Fibroblast of peridontal ligament (primary cell): ENCODE data around the gene PTMS.

Experiments
- DNase-seq: peaks from one replicate; pipeline ENCODE4 v3.0.0-alpha.2; 2010; ENCODE audit errors: extremely low read depth

PTMS gene

DNA sequence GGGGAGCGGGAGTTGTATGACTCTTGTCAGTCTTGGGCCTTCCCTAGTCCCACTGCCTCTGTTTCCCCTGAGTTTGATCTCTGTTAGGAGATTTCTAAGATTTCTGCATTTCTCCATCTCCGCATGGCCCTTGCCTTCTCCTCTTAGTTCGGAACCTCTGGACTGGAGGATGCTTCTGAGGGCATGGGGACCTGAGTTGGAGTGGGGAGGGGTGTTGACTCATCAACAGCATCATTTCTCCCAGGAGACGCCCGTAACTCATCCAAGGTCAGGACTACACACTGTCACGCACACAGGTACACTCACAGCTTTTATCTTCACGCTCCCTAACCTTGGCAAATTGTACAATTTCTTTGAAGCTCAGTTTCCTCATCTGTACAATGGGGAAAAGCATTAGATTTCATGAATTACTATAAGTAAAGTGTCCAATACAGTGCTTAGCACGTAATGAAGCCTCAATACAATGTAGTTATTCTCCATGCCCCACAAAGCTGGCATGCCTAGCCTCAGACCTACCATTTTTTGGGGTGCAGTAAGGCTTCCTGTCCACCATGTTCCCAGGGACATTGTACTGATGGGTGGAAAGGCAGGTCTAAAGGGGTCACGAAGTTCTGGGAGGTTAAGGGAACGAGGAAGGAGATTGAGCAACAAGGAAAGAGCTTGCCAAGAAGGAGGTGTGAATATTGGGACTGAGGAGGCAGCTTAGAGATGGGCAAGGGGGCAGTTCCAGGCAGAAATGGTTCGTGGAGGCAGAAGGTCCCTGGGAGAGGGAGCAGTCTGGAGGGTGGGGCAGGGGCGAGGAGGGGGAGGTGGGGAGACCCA lies 5.6 kb downstream of the PTMS start:
- DNase-seq = no peak

DNA sequence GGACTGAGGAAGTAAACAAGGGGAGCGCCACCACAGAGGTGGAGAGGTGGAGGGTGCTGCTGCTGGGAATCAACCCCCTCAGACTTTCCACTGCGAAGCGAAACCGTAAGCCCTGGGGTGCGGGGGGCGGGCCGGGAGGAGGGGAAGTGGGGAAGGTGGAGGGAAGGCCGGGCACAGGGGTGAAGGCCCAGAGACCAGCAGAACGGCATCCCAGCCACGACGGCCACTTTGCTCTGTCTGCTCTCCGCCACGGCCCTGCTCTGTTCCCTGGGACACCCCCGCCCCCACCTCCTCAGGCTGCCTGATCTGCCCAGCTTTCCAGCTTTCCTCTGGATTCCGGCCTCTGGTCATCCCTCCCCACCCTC lies 6.2 kb downstream of the PTMS start, which contains the start of gene LAG3:
LAG3 (plus strand) TSS at position 190 of the 365 bp plus-strand sequence. CDS start 333 bp downstream, outside the sequence.
- no peak for DNase-seq

DNA sequence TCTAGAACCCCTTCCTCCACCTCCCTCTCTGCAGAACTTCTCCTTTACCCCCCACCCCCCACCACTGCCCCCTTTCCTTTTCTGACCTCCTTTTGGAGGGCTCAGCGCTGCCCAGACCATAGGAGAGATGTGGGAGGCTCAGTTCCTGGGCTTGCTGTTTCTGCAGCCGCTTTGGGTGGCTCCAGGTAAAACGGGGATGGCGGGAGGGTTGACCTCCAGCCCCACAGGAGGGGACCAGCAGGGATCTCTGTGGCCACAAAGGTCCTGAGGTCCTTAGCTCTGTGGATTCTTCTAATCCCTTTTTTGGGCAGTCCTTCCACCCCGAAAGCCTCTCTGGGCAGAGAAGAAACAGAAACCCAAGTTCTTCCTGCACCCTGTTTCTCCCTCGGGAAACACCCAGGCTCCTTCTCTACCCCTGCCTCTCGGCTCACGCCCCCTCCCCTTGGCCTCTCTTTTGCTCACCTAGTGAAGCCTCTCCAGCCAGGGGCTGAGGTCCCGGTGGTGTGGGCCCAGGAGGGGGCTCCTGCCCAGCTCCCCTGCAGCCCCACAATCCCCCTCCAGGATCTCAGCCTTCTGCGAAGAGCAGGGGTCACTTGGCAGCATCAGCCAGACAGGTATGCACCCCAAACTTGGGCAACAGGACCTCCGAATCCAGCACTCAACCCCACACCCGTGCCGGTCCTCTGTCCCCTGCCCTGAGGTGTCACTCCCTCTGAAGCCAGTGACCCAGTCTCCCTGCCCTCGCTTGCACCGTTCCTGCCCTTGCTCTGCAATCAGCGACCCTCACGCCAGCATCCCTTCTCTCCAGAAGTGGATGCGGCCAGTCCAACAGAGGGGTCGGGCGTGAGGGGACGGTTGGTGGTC lies 6.8 kb downstream of the PTMS start:
- no peak for DNase-seq

DNA sequence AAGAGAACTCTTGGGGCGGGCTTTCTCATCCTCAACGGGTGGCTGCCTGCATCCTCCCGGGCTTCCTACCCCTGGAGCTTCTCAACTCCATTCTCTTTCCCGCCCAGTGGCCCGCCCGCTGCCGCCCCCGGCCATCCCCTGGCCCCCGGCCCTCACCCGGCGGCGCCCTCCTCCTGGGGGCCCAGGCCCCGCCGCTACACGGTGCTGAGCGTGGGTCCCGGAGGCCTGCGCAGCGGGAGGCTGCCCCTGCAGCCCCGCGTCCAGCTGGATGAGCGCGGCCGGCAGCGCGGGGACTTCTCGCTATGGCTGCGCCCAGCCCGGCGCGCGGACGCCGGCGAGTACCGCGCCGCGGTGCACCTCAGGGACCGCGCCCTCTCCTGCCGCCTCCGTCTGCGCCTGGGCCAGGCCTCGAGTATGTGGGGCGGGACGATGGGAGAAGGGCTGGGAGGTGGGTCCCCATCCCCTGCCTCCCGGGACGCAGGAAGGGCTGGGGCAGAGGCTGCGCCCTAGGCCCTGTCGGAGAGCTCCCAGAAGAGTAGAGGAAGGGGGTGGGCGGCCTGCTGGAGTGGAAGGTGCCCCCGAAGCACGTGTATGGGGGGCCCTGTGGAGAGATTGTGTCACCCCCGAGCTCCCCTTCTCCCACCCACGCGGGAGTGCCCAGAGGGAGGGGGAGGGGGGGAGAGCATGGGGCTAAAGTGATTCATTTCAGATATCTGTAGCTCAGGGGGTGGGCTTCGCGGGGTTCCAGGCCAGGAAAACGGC lies 7.6 kb downstream of the PTMS start:
- no peak for DNase-seq

DNA sequence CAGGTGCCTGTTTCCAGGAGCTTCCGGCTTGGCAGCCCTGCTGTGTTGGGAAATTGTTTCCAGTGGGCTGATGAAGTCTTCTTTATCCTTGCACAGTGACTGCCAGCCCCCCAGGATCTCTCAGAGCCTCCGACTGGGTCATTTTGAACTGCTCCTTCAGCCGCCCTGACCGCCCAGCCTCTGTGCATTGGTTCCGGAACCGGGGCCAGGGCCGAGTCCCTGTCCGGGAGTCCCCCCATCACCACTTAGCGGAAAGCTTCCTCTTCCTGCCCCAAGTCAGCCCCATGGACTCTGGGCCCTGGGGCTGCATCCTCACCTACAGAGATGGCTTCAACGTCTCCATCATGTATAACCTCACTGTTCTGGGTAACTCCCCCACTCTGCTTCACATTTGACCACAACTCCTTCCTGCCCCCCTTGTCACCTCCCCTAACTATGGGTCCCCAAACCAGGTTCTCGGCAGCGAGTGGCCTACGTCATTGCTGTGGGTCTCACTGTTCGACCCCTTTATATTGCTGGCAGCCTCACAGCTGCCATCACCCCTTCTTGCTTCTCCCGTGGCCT lies 8.4 kb downstream of the PTMS start:
- DNase-seq = no peak

DNA sequence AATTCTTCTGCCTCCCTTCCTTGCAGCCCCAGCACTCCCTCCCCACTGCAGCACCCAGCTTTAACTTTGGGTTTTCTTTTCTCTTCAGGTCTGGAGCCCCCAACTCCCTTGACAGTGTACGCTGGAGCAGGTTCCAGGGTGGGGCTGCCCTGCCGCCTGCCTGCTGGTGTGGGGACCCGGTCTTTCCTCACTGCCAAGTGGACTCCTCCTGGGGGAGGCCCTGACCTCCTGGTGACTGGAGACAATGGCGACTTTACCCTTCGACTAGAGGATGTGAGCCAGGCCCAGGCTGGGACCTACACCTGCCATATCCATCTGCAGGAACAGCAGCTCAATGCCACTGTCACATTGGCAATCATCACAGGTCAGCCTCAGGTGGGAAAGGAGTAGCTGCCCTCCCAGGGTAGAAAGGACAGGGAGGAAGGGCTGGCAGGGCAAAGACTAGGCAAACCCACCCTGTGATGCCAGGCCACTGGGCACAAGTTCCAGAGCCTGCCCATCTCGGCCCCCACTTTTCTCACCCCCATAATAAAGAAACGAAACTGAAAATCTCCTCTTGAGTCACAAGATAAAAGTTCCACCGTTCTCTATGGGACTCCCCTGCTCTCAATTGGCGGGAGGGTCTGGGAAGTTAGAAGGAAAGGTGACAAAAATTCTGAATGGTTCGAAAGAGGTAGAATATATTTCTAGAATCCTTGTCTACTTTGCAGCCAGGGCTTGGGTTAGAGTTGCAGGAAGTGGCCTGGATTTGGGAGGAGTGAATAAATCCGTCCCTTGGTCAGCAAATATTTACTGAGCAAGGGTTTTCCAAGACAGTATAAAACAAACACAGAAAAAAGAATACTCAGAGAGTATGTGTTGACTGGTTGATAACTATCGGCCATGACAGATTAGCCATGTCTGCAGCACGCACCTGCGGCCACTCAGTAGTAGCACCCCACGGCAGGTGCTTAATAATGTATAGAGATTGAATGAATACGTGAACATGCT lies 9.3 kb downstream of the PTMS start:
- DNase-seq = no peak

DNA sequence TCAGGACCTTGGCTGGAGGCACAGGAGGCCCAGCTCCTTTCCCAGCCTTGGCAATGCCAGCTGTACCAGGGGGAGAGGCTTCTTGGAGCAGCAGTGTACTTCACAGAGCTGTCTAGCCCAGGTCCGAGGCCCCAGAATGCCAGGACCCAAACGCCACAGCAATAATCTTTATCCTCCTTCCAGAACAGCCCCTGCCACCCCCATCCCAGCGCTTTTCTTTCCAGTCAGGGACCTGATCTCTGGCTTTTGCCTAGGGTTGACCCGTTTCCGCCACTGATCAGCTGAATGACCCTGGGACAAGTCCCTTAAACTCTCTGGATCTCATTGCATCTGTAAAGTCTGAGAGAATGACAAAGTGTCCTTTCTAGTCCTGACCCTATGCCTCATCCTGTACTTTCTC lies 11.2 kb downstream of the PTMS start:
- DNase-seq = no peak

DNA sequence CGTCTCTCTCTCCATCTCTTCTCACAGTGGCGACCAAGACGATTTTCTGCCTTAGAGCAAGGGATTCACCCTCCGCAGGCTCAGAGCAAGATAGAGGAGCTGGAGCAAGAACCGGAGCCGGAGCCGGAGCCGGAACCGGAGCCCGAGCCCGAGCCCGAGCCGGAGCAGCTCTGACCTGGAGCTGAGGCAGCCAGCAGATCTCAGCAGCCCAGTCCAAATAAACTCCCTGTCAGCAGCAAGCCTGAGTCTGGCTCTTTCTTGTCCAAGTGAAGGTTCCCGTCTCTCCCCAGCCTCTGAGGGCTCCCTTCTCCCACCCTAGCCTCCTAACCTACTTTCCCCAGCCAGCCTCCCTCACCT lies 12.0 kb downstream of the PTMS start:
- peak; percentile 45 for DNase-seq

DNA sequence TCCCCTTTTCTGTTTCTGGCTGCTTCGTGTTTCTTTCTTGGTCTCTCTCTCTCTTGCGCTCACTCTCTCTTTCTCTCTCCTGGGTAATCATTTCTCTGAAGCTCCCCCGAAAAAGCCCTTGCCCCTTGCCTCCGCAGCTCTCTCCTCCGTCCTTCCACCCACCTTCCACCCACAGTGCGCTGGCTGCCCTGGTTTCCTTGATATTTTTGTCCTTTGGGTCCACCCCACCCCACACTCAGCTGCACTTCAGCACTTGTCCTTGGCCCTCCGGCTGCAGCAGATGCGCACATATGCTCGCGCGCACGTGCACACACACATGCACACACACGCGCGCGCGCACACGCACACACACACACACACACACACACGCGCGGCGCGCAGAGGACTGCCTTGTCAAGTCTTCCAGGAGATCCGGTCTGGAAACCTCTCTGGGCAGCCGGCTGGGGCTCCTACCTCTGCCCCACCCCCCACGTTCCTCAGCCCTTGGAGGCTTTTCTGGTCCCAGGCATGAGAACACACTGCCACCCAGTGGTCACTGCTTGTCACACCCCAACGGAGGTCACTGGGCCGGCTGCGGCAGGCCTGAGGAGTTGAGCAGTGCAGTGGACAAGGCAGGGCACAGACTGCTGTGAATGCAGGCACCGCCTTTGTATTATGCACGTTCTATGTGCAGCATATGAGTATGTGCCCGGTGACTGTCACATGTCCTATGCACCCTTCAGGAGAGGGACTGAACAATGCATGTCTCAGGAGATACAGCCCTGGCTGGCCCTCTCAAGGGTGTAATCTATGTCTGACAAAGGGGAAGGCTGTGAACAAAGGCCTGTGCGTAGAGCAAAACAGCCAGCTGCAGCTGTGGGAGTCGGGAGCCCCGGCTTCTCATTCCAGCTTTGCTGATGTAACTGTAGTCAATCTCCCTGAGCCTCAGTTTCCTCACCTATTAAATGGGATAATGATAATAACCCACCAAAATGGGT lies 12.7 kb downstream of the PTMS start:
- DNase-seq = peak; percentile 91

DNA sequence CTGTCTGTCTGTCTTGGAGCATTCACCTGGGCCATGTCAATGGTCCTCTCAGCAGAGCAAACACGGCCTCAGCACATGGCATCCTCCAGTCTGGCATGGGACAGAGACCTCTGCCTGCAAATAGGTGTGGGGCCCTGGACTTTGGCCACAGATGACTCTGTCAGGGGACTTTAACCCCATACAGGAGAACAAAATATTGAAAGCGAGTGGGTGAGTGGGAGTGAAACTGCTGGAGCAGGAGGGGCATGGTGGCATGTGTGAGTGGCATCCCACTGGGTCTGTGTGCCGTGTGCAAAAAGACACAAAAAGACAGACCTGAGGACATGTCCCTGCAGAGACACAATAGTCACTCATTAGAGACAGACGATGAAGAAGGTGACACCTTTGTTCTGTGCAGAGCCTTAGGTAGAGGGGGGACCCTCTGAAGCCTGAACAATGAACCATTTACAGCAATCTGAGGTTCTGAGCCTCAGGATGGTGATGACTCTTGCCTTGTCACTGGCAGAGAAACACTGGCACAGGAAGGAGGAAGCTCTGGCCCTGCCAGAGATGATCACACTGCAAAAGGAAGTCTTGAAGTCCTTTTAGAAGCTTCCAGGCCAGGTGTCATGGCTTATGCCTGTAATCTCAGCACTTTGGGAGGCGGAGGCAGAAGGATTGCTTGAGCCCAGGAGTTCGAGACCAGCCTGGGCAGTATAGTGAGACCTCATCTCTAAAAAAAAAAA lies 13.7 kb downstream of the PTMS start:
- no peak for DNase-seq

DNA sequence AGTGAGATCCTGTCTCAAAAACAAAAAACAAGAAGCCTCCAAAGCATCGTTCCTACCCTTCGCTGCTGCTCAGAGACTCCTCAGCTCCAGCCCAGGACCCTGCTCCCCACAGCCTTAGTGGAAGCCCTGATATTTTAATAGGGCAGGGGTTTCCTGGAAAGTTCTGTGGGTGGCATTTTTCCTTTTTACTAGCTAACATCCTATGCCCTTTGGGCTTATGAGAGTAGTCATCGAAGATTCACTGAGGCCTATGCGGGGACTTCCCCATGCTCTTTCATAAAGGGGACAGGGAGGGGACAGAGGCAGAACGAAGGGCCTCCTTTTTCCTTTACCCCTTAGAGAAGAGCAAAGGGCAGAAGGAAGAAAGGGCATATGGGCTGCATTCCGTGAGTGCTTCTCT lies 14.4 kb downstream of the PTMS start:
- no peak for DNase-seq

DNA sequence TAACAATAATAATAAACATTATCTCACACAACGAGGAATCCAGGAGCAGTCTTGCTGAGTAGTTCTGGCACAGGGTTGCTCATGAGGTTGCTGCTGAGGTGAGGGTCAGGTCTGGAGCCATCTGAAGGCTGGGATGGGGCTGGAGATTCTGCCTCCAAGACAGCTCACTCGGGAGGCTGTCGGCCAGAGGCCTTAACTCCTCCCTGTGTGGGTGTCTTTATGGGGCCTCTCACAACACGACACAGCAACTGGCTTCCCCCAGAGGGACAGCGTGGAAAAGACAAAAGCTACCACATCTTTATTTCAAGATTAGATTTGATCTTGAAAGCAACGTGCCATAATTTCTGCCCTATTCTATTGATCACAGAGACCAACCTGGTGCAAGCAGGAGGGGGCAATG lies 16.0 kb downstream of the PTMS start:
- DNase-seq = no peak

DNA sequence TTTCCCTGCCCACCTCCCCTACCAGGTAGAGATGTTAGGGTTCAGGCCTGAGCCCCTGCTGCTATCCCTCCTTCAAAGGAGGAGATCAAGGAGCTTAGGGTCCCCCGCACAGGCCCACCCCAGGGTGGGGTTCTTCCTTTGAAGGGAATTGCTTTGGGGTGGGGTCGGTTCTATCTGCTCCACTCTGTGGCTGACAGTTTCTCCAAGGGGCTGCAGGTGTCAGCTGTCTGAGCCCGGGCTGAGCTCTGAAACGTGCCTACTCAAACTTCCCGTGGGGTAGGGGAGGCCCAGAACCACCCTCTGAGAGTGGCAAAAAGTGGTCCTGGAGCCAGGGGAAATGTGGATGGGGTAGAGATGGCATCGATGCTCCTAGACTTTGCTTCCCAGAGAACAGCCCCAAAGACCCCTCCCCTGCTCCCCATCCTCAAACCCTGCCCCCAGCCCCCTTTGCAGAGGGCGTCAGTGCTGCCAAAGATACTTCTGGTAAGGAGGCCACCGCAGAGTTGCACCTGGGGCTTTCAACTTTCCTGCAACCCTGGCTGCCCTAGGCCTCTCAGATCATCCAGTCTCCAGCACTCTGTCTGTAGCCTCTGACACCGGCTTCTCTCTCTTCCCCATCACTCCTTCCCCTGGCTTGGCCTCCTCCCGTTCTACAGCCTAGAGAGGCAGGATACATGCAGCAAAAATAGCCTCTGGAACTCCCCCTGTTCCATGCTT lies 16.8 kb downstream of the PTMS start:
- no peak for DNase-seq

DNA sequence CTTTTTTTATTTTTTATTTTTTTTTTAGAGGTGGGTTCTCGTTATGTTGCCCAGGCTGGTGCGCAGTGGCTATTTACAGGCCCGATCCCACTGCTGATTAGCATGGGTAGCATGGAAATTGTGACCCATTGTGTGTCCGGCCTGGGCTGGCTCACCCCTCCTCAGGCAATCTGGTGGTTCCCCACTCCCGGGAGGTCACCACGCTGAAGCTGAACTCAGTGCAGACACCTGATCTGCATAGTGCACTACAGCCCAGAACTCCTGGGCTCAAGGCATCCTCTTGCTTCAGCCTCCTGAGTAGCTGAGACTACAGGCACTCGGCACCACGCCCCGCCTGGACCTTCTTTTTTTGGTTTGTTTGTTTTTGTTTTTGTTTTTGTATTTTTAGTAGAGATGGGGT lies 17.7 kb downstream of the PTMS start:
- no peak for DNase-seq

DNA sequence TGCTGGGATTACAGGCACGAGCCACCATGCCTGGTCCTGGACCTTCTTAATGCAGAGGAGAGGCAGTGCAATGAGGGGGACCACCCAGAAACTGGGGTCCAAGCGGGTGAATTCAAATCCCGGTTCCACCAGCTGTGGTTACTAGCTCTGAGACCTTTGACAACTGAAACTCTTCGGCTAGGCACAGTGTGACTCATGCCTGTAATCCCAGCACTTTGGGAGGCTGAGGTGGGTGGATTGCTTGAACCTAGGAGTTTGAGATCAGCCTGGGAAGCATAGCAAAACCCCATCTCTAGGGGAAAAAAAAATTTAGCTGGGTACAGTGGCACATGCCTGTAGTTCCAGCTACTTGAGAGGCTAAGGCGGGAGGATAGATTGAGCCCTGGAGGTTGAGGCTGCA lies 18.1 kb downstream of the PTMS start:
- no peak for DNase-seq

DNA sequence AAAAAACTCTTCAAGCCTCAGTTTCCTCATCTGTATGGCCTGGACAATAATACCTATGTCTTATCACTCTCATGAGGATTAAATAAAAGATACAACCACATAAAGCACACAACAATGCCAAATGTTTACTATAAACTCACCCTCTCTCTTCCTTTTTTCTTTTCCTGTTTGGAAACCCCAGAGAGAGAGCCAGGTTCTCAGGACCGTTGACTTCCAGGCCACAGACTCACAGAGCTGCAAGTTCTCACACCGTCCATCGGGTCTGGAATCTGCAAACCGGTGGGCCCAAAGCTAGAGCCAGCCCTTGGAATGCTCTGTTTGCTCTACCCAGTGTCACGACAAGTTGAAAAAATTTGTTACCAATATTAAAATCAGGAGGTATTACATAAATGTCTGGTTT lies 18.6 kb downstream of the PTMS start:
- no peak for DNase-seq

DNA sequence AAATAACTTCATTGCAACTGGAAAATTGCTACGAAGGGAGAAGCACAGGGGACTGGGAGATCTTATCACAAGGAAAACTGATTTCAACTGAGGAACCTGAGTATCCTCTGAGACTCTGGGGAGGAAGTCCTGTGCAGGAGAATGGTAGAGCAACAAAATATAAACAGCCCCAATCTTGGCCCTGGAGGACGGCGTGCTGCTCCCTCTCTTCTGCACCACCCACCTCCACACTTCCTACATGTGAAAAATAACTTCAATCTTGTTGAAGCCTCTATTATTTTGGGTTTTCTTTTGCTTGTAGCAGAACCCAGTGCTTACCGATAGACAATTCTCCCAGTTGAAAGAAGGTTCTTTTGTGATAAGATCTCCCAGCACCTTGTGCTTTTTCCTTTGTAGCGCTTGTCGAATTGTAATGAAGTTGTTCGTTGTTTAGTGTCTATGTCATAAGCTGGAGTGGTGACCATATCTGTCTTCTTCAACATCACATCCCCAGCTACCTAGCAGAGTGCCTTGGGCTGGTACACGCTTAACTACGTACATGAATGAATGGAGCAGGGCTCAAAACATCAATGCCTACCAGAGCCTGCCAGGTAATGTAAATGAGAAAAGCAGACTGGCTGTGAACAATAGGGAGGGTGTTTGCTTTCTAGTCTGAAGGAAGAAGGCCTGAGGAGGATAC lies 20.4 kb downstream of the PTMS start:
- DNase-seq = no peak

DNA sequence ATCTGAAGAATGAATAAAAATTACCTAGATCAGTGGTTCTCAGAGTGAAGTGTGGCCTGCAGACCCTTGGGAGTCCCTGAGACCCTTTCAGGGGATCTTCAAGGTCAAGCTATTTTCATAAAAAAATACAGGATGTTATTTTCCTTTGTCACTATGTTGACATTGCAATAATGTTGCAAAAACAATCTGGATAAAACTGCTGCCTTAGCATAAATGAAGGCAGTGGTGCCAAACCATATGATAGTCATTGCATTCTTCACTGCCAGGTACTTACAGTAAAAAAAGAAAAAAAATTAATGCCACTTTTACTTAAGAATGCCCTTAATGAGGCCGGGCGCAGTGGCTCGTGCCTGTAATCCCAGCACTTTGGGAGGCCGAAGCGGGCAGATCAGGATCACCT lies 21.1 kb downstream of the PTMS start:
- DNase-seq = no peak
